ENCODE results near the gene NGDN.

DNA sequence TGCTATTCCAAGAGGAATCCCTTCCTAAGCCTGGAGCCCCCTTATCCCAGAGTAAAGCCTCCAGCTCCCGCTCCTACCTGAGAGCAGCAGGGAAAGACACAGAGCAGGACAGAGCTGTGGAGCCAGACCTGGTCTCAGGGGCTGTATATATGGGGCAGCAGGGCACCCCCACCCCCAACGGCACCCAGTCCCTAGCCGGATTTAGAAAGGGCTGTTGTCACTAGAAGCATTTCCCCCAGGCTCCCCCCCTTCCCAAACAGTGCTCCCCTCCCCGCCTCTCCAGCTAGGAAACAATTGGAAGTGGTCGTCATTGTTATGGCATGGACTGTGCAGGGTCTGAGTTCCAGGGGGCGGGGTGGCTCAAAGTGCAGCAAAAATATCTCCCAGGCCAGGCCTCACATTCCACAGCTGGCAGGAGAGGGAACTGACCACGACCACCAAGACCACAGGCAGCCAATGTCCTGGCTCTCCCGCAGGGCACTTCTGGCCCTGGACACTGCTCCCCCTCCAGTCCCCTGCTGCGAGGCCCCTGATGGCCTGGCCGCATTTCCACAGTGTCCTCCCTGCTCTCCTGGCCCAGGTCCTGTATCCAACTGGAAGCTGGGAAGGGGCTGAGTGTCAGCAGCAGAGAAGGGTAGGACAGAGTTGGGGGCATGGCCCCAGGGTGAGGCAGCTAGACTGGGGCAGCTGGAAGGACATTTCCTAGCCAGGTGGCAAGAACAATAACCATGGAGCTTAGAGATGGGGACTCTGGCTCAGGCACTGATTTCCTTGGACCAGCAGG lies 33.8 kb upstream of the NGDN start, which contains the start of gene MYH7:
- TF ChIP-seq, protein P1, sequence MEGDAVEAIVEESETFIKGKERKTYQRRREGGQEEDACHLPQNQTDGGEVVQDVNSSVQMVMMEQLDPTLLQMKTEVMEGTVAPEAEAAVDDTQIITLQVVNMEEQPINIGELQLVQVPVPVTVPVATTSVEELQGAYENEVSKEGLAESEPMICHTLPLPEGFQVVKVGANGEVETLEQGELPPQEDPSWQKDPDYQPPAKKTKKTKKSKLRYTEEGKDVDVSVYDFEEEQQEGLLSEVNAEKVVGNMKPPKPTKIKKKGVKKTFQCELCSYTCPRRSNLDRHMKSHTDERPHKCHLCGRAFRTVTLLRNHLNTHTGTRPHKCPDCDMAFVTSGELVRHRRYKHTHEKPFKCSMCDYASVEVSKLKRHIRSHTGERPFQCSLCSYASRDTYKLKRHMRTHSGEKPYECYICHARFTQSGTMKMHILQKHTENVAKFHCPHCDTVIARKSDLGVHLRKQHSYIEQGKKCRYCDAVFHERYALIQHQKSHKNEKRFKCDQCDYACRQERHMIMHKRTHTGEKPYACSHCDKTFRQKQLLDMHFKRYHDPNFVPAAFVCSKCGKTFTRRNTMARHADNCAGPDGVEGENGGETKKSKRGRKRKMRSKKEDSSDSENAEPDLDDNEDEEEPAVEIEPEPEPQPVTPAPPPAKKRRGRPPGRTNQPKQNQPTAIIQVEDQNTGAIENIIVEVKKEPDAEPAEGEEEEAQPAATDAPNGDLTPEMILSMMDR (IDR thresholded peaks at IDR 0.05): no peak
- no peak for TF ChIP-seq POLR2A (IDR thresholded peaks at IDR 0.05)

All from adrenal gland (tissue), 5 donors.